Activated CD4-positive, alpha-beta T cell treated with anti-CD3 and anti-CD28 coated beads for 24 hours (primary cell): ENCODE data around the gene ADAM15.

ENCODE experiments used
- DNase-seq, 2 donors: peaks; one replicate each; pipeline ENCODE4 v3.0.0-alpha.2; 2020; ENCODE audit warnings: low read depth in 2 of 2

ADAM15 gene

GRCh38 chr1:155050560-155051341, at the start of gene ADAM15:
ADAM15 (plus strand) TSS chr1:155051316; CDS start chr1:155051387, 71 bp downstream.
- DNase-seq: peak; percentile 65 to 76

GRCh38 chr1:155001425-155001674, 49.8 kb upstream of the ADAM15 start:
- DNase-seq: no peak

GRCh38 chr1:155001675-155002463, 49.2 kb upstream of the ADAM15 start:
- DNase-seq: peak; percentile 99

- no peak for DNase-seq
Observed at GRCh38 chr1:155002464-155003226, 48.5 kb upstream of the ADAM15 start, which contains the start of gene ZBTB7B. ZBTB7B (plus strand) TSS chr1:155002802; CDS start chr1:155014661, 11,859 bp downstream.

GRCh38 chr1:155003227-155003765, 47.8 kb upstream of the ADAM15 start:
- DNase-seq: no peak

- DNase-seq: no peak
Observed at GRCh38 chr1:155003766-155004351, 47.3 kb upstream of the ADAM15 start.

GRCh38 chr1:155004352-155005075, 46.6 kb upstream of the ADAM15 start:
- DNase-seq: no peak

GRCh38 chr1:155005076-155006011, 45.8 kb upstream of the ADAM15 start:
- no peak for DNase-seq

- no peak for DNase-seq
Observed at GRCh38 chr1:155006601-155007101, 44.5 kb upstream of the ADAM15 start.

GRCh38 chr1:155007251-155007828, 43.8 kb upstream of the ADAM15 start:
- DNase-seq: no peak

- DNase-seq: peak; percentile 58 to 89
Observed at GRCh38 chr1:155008015-155008941, 42.8 kb upstream of the ADAM15 start.

GRCh38 chr1:155009221-155009711, 41.9 kb upstream of the ADAM15 start:
- no peak for DNase-seq

GRCh38 chr1:155009742-155010141, 41.4 kb upstream of the ADAM15 start:
- DNase-seq: no peak

- no peak for DNase-seq
Observed at GRCh38 chr1:155010211-155010918, 40.8 kb upstream of the ADAM15 start.

- DNase-seq: no peak
Observed at GRCh38 chr1:155011004-155011416, 40.1 kb upstream of the ADAM15 start.

- DNase-seq: no peak
Observed at GRCh38 chr1:155011437-155012025, 39.6 kb upstream of the ADAM15 start.

- no peak for DNase-seq
Observed at GRCh38 chr1:155012026-155012546, 39.0 kb upstream of the ADAM15 start.
